Mesenchymal stem cell (in vitro differentiated cells and primary cell): ENCODE data around the gene FMNL3.
"Not testable (repeated sequence)": the region's sequence is repeated elsewhere in the genome, so short reads cannot be mapped to it uniquely, and the experiment has no call there.

Experiments
- DNase-seq: peaks from one replicate; pipeline ENCODE4 v3.0.0-alpha.2; 2013
- H2AFZ ChIP-seq: one replicate; pipeline ENCODE4 v1.6.1; 2013; ENCODE audit warnings: low read depth, mild to moderate bottlenecking, control low read depth, inconsistent platforms, low read length, moderate library complexity
- H2AK5ac ChIP-seq: 2 replicates; pipeline ENCODE4 v1.6.1; 2013; ENCODE audit warnings: low read length, moderate library complexity, mild to moderate bottlenecking, inconsistent platforms; ENCODE audit not compliant: severe bottlenecking
- H2BK120ac ChIP-seq: one replicate; pipeline ENCODE4 v1.6.1; 2013; ENCODE audit warnings: low read depth, mild to moderate bottlenecking, inconsistent platforms, low read length, moderate library complexity
- H2BK12ac ChIP-seq, 2 experiments: one replicate each; pipeline ENCODE4 v1.6.1; 2013; ENCODE audit warnings: inconsistent platforms in 2 of 2, low read length in 2 of 2, mild to moderate bottlenecking in 2 of 2, moderate library complexity in 2 of 2, control low read depth in 1 of 2
- H2BK15ac ChIP-seq: one replicate; pipeline ENCODE4 v1.6.1; 2013; ENCODE audit warnings: mild to moderate bottlenecking, low read depth, inconsistent platforms; ENCODE audit not compliant: poor library complexity, severe bottlenecking
- H2BK5ac ChIP-seq: 2 replicates; pipeline ENCODE4 v1.6.1; 2013; ENCODE audit warnings: low read depth, mild to moderate bottlenecking, low read length, control low read depth, inconsistent platforms; ENCODE audit not compliant: poor library complexity, severe bottlenecking
- H3K14ac ChIP-seq, 2 experiments: one replicate each; pipeline ENCODE4 v1.6.1; 2013; ENCODE audit warnings: inconsistent platforms in 2 of 2, low read length in 2 of 2, control low read depth in 1 of 2, mild to moderate bottlenecking in 1 of 2, moderate library complexity in 1 of 2
- H3K18ac ChIP-seq, 2 experiments: one replicate each; pipeline ENCODE4 v1.6.1; 2013; ENCODE audit warnings: inconsistent platforms in 2 of 2, low read length in 2 of 2, control low read depth in 1 of 2, low read depth in 1 of 2, mild to moderate bottlenecking in 1 of 2
- H3K23ac ChIP-seq, 2 experiments: one replicate each; pipeline ENCODE4 v1.6.1; 2013; ENCODE audit warnings: inconsistent platforms in 2 of 2, low read length in 2 of 2, mild to moderate bottlenecking in 2 of 2, moderate library complexity in 2 of 2, control low read depth in 1 of 2
- H3K27ac ChIP-seq: 2 replicates; pipeline ENCODE4 v1.5.1; 2013; ENCODE audit warnings: mild to moderate bottlenecking, moderate library complexity, low read length, control low read depth, inconsistent platforms; ENCODE audit not compliant: poor library complexity, severe bottlenecking
- H3K27me3 ChIP-seq, 2 experiments: 2 replicates each; pipeline versions ENCODE4 v1.6.1 to v1.7.0; 2013; ENCODE audit warnings: low read length in 2 of 2, mild to moderate bottlenecking in 2 of 2, moderate library complexity in 2 of 2, control low read depth in 1 of 2, inconsistent platforms in 1 of 2; ENCODE audit not compliant: control insufficient read depth in 1 of 2, insufficient read depth in 1 of 2
- H3K36me3 ChIP-seq, 2 experiments: 2 replicates each; pipeline versions ENCODE4 v1.6.1 to v1.7.0; 2013; ENCODE audit warnings: low read length in 2 of 2, control low read depth in 1 of 2, inconsistent platforms in 1 of 2, low read depth in 1 of 2, mild to moderate bottlenecking in 1 of 2; ENCODE audit not compliant: insufficient read depth in 2 of 2, control insufficient read depth in 1 of 2
- H3K4ac ChIP-seq, 2 experiments: one replicate each; pipeline ENCODE4 v1.6.1; 2013; ENCODE audit warnings: inconsistent platforms in 2 of 2, low read length in 2 of 2, mild to moderate bottlenecking in 2 of 2, moderate library complexity in 2 of 2, control low read depth in 1 of 2, low read depth in 1 of 2
- H3K4me1 ChIP-seq: 2 replicates; pipeline ENCODE4 v1.6.1; 2013; ENCODE audit warnings: low read depth, low read length, control low read depth; ENCODE audit not compliant: control insufficient read depth, insufficient read depth
- H3K4me2 ChIP-seq: 2 replicates; pipeline ENCODE4 v1.6.1; 2013; ENCODE audit warnings: low read length, mild to moderate bottlenecking, inconsistent platforms; ENCODE audit not compliant: poor library complexity, severe bottlenecking
- H3K4me3 ChIP-seq, 2 experiments: 2 replicates each; pipeline versions ENCODE4 v1.5.1 to v1.7.0; 2013; ENCODE audit warnings: low read length in 2 of 2, mild to moderate bottlenecking in 2 of 2, control low read depth in 1 of 2, low read depth in 1 of 2; ENCODE audit not compliant: insufficient read depth in 1 of 2
- H3K79me1 ChIP-seq: replicated peaks from 2 replicates; pipeline ENCODE4 v1.6.1; 2013; ENCODE audit warnings: mild to moderate bottlenecking, control low read depth, low read length, inconsistent platforms; ENCODE audit not compliant: poor library complexity, severe bottlenecking
- H3K9ac ChIP-seq: 2 replicates; pipeline ENCODE4 v1.7.0; 2013; ENCODE audit warnings: mild to moderate bottlenecking, low read length, moderate library complexity
- H3K9me3 ChIP-seq: 2 replicates; pipeline ENCODE4 v1.7.0; 2013; ENCODE audit warnings: mild to moderate bottlenecking, low read length; ENCODE audit not compliant: control insufficient read depth
- H4K8ac ChIP-seq: one replicate; pipeline ENCODE4 v1.6.1; 2013; ENCODE audit warnings: inconsistent platforms, mild to moderate bottlenecking, low read length, moderate library complexity
- H4K91ac ChIP-seq: one replicate; pipeline ENCODE4 v1.6.1; 2013; ENCODE audit warnings: mild to moderate bottlenecking, low read length, inconsistent platforms
- WGBS: methylation state at CpG from one replicate; pipeline ENCODE4 v1.1.7; 2013; ENCODE audit warnings: mixed read lengths; 5-methylcytosine and 5-hydroxymethylcytosine counted together

The FMNL3 gene

DNA sequence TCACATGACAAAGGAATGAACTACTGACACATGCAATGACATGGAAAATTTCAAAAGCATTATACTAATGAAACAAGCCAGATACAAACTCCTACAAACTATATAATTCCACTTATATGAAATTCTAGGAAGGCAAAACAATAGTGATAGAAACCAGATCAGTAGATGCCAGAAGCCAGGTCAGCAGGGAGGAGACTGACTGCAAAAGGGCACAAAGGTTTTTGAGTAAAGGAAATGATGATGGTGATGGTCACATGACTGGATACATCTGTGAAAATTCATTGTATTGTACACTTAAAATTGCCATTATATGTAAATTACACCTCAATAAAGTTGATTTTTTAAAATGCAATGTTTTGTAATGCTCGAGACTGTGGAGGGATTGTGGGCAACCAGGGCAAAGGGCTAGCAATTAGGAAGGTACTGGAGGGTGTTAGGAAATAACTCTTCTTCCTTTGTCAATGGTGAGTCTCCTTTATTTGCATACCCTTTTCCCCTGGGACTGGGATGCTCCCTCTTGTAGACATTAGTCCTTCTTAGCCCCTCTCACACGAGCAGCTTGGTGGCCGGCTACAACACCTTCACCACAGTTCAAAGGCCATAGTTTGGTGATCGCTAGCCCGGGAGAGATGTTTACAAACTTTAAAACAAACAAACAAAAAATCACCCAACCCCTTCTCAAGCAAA, 90.5 kb downstream of the FMNL3 start:
- no peak overlapping the region for H3K27ac ChIP-seq
- H3K79me1 ChIP-seq = no peaks in the 10 kb centered on the region
- peak; percentile 18 for DNase-seq
- H2BK12ac ChIP-seq = no peak overlapping the region
- H3K4me1 ChIP-seq = peaks cover 1% of the 10 kb centered on the region
- WGBS = 78% methylated on average over 5 of the region's 5 CpGs
- H3K9ac ChIP-seq = no peak overlapping the region
- H2BK120ac ChIP-seq = no peak overlapping the region
- H3K23ac ChIP-seq = no peak overlapping the region
- no peak overlapping the region for H3K14ac ChIP-seq
- H3K4me3 ChIP-seq = peak overlapping the region in 1 of 2 experiments; percentile 29
- no peak overlapping the region for H2AFZ ChIP-seq
- no peak overlapping the region for H3K4me2 ChIP-seq
- H2BK5ac ChIP-seq = no peak overlapping the region
- H2BK15ac ChIP-seq = no peak overlapping the region
- no peak overlapping the region for H4K91ac ChIP-seq
- H3K27me3 ChIP-seq = peaks cover 6 to 10% of the 10 kb centered on the region in 2 experiments
- no peaks in the 10 kb centered on the region for H3K36me3 ChIP-seq
- peaks cover 12% of the 10 kb centered on the region for H3K9me3 ChIP-seq
- H3K4ac ChIP-seq = no peak overlapping the region
- no peak overlapping the region for H2AK5ac ChIP-seq
- H4K8ac ChIP-seq = no peak overlapping the region
- no peak overlapping the region for H3K18ac ChIP-seq

- peak; percentile 63 for DNase-seq
- Histone ChIP-seq H3K36me3 (no peaks in the 10 kb centered on the region), H3K4me2 (no peak overlapping the region), H2AK5ac (no peak overlapping the region), H3K14ac (no peak overlapping the region), H2BK5ac (no peak overlapping the region), H3K27ac (no peak overlapping the region), H2BK12ac (no peak overlapping the region), H4K8ac (no peak overlapping the region), H2BK120ac (no peak overlapping the region), H3K4me3 (no peak overlapping the region), H3K4me1 (no peaks in the 10 kb centered on the region), H3K4ac (no peak overlapping the region), H3K9ac (no peak overlapping the region), H3K23ac (no peak overlapping the region), H2BK15ac (no peak overlapping the region), H2AFZ (no peak overlapping the region), H3K18ac (no peak overlapping the region), H3K9me3 (peaks cover 12% of the 10 kb centered on the region), H4K91ac (no peak overlapping the region), H3K27me3 (peaks cover 6 to 10% of the 10 kb centered on the region in 2 experiments), H3K79me1 (no peaks in the 10 kb centered on the region)
- 96% methylated on average over 5 of the region's 7 CpGs for WGBS
Measured at GRCh38 chr12:49615725-49616124, 91.5 kb downstream of the FMNL3 start.

DNA sequence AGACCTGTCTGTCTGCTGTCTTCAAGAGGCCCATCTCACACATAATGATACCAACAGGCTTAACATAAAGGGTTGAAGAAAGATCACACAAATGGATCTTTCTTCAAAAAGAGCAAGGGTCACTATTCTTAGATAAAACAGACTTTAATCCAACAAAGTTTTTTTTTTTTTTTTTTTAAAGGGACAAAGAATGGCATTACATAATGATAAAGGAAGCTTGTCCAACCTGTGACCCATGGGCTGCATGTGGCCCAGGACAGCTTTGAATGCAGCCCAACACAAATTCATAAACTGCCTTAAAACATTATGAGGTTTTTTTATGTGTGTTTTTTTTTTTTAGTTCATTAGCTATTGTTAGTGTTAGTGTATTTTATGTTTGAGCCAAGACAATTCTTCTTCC, 95.0 kb downstream of the FMNL3 start:
- Histone ChIP-seq H3K4ac (no peak overlapping the region), H3K23ac (no peak overlapping the region), H4K91ac (no peak overlapping the region), H3K9me3 (peaks cover 12% of the 10 kb centered on the region), H3K18ac (no peak overlapping the region), H3K4me1 (no peaks in the 10 kb centered on the region), H2BK120ac (no peak overlapping the region), H3K14ac (no peak overlapping the region), H2AK5ac (no peak overlapping the region), H3K27me3 (peaks cover 0 to 3% of the 10 kb centered on the region in 2 experiments), H3K9ac (no peak overlapping the region), H3K4me2 (no peak overlapping the region), H3K27ac (no peak overlapping the region), H3K4me3 (no peak overlapping the region), H2BK15ac (no peak overlapping the region), H4K8ac (no peak overlapping the region), H2BK12ac (no peak overlapping the region), H3K79me1 (no peaks in the 10 kb centered on the region), H2AFZ (no peak overlapping the region), H2BK5ac (no peak overlapping the region), H3K36me3 (no peaks in the 10 kb centered on the region)
- DNase-seq = no peak

DNA sequence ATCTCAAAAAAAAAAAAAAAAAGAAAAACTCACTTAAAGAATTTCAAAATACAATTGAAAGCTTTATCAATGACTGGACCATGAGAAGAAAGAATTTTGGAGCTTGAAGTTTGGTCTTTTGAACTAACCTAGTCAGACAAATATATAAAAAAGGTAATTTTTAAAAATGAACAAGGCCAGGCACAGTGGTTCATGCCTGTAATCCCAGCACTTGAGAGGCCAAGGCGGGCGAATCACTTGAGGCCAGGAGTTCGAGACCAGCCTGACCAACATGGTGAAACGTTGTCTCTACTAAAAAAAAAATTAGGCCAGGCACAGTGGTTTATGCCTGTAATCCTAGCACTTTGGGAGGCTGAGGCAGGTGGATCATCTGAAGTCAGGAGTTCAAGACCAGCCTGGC, 96.4 kb downstream of the FMNL3 start:
- not testable (repeated sequence) for H3K79me1 ChIP-seq, H2BK5ac ChIP-seq, H2BK12ac ChIP-seq, H4K91ac ChIP-seq, H3K9ac ChIP-seq, H3K4ac ChIP-seq, H3K36me3 ChIP-seq, H3K9me3 ChIP-seq, H3K4me1 ChIP-seq, H2BK15ac ChIP-seq, H3K14ac ChIP-seq, H2AK5ac ChIP-seq, DNase-seq, H2AFZ ChIP-seq, H2BK120ac ChIP-seq, H4K8ac ChIP-seq, H3K4me3 ChIP-seq, H3K4me2 ChIP-seq, H3K23ac ChIP-seq, H3K18ac ChIP-seq, H3K27me3 ChIP-seq, H3K27ac ChIP-seq
- WGBS = 96% methylated on average over 4 of the region's 4 CpGs
